Natural killer cell (primary cell): Measurements from ENCODE around the gene FBLIM1. TPM values are rescaled to one million over a fixed set of nuclear protein-coding genes. Genes with fewer than 3 reads are reported as not detected.

Experiments
- ATAC-seq, 3 donors: fragments of 150-1000 bp in 2 of 3; fragments of 200-7000 bp in 1 of 3; cut with Tn5 transposase; 1 replicate in 1 of 3; 2 replicates in 2 of 3; pipeline ENCODE4 v1.10.0; 2021; ENCODE audit warnings: mild to moderate bottlenecking in 2 of 3, moderate library complexity in 2 of 3
- DNase-seq, 2 donors: peaks; one replicate each; pipeline versions ENCODE4 v3.0.0 to v3.0.0-alpha.2; 2013 to 2021; ENCODE audit warnings: mixed read lengths in 1 of 2
- H3K27ac ChIP-seq: one replicate; pipeline ENCODE4 v1.5.1; 2013; ENCODE audit warnings: mild to moderate bottlenecking, low read length
- H3K27me3 ChIP-seq: one replicate; pipeline ENCODE4 v1.6.1; 2013; ENCODE audit warnings: low read length; ENCODE audit not compliant: control insufficient read depth, insufficient read depth
- H3K36me3 ChIP-seq: one replicate; pipeline ENCODE4 v1.6.1; 2013; ENCODE audit warnings: low read length; ENCODE audit not compliant: control insufficient read depth, insufficient read depth
- H3K4me1 ChIP-seq: one replicate; pipeline ENCODE4 v1.6.1; 2013; ENCODE audit warnings: low read length; ENCODE audit not compliant: control insufficient read depth, insufficient read depth
- H3K4me3 ChIP-seq: one replicate; pipeline ENCODE4 v1.5.1; 2013; ENCODE audit warnings: low read length
- H3K9me3 ChIP-seq: one replicate; pipeline ENCODE4 v1.6.1; 2013; ENCODE audit warnings: low read length; ENCODE audit not compliant: control insufficient read depth, insufficient read depth
- H3K27ac Mint-ChIP-seq, 2 donors: one replicate each; pipeline ENCODE4 v1.8.0; 2022; ENCODE audit warnings: mild to moderate bottlenecking in 2 of 2, mixed read lengths in 2 of 2, moderate library complexity in 1 of 2
- H3K27me3 Mint-ChIP-seq, 2 donors: one replicate each; pipeline ENCODE4 v1.8.0; 2022; ENCODE audit warnings: low read depth in 2 of 2, mixed read lengths in 2 of 2
- H3K36me3 Mint-ChIP-seq: one replicate; pipeline ENCODE4 v1.8.0; 2022; ENCODE audit warnings: mixed read lengths
- H3K4me1 Mint-ChIP-seq, 2 donors: one replicate each; pipeline ENCODE4 v1.8.0; 2022; ENCODE audit warnings: mixed read lengths in 2 of 2
- H3K4me3 Mint-ChIP-seq: one replicate; pipeline ENCODE4 v1.8.0; 2022; ENCODE audit warnings: mild to moderate bottlenecking, moderate library complexity, mixed read lengths
- H3K9me3 Mint-ChIP-seq, 2 donors: one replicate each; pipeline ENCODE4 v1.8.0; 2022; ENCODE audit warnings: mixed read lengths in 2 of 2
- WGBS: methylation state at CpG from one replicate; pipeline ENCODE4 v1.1.7; 2013; ENCODE audit warnings: missing lambda C conversion rate; ENCODE audit not compliant: insufficient coverage; 5-methylcytosine and 5-hydroxymethylcytosine counted together
- intact Hi-C: fragments of 100-400 bp; cut with micrococcal nuclease; formaldehyde crosslinking; loops from one replicate; pipeline ENCODE4 v1.14.2; 2022
- total RNA-seq, 4 donors: library from RNA; stranded (reverse); fragments of 120-200 nt in 1 of 4; gene quantifications; one replicate each; pipeline versions ENCODE4 v1.2.3 to v1.2.4, GENCODE V29; 2013 to 2022
- TF ChIP-seq, protein P1 (sequence below): fragments of 200-600 bp; IDR thresholded peaks from one replicate; pipeline ENCODE4 v1.8.0; 2022; ENCODE audit warnings: antibody characterized with exemption

Gene FBLIM1
- total RNA-seq, 3 donors from 2014 or later (not counting 1 experiment from before 2014, with no cell fraction given) = 0.39 TPM; not detected in 2

DNA sequence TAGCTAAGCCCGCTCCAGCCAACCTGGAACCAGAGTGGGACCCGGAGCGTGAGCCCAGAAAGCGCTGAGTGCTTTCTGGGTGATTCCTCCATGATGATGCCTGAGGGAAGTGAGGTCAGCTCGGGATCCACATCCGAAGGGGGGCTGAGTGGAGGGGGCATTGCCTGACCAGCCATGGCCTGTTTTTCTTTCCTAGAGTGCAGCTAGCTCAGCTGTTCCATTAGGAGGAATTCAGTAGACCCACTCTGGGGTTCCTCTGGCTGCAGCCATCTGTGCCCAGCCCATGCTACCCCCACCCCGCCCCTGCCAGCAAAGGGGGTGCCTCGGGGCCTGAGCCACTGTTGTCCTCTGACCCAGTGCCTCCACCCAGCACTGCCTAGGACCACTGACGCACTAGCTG, 32.1 kb upstream of the FBLIM1 start:
- H3K36me3 Mint-ChIP-seq = no peaks in the 10 kb centered on the region
- ATAC-seq (no peak), DNase-seq (no peak)
- no peaks in the 10 kb centered on the region for H3K4me1 Mint-ChIP-seq
- no peak overlapping the region for H3K27ac ChIP-seq
- H3K27me3 ChIP-seq = no peaks in the 10 kb centered on the region
- H3K9me3 ChIP-seq = no peaks in the 10 kb centered on the region
- H3K4me3 Mint-ChIP-seq = no peak overlapping the region
- intact Hi-C loops = no loop called here
- H3K4me3 ChIP-seq = no peak overlapping the region
- TF ChIP-seq, protein P1, sequence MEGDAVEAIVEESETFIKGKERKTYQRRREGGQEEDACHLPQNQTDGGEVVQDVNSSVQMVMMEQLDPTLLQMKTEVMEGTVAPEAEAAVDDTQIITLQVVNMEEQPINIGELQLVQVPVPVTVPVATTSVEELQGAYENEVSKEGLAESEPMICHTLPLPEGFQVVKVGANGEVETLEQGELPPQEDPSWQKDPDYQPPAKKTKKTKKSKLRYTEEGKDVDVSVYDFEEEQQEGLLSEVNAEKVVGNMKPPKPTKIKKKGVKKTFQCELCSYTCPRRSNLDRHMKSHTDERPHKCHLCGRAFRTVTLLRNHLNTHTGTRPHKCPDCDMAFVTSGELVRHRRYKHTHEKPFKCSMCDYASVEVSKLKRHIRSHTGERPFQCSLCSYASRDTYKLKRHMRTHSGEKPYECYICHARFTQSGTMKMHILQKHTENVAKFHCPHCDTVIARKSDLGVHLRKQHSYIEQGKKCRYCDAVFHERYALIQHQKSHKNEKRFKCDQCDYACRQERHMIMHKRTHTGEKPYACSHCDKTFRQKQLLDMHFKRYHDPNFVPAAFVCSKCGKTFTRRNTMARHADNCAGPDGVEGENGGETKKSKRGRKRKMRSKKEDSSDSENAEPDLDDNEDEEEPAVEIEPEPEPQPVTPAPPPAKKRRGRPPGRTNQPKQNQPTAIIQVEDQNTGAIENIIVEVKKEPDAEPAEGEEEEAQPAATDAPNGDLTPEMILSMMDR = no peak
- no peaks in the 10 kb centered on the region for H3K27me3 Mint-ChIP-seq
- 98% methylated on average over 9 of the region's 9 CpGs for WGBS
- H3K36me3 ChIP-seq = peaks cover 61% of the 10 kb centered on the region
- no peak overlapping the region for H3K27ac Mint-ChIP-seq
- no peaks in the 10 kb centered on the region for H3K4me1 ChIP-seq
- H3K9me3 Mint-ChIP-seq = no peaks in the 10 kb centered on the region

DNA sequence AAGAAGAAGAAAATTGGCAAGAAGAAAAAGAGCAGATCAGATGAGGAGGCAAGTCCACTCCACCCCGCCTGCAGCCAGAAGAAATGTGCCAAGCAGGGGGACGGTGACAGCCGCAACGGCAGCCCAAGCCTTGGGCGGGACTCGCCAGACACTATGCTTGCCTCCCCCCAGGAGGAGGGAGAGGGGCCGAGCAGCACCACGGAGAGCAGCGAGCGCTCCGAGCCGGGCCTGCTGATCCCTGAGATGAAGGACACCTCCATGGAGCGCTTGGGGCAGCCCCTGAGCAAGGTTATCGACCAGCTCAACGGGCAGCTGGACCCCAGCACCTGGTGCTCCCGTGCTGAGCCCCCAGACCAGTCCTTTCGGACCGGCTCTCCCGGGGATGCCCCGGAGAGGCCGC, 31.6 kb upstream of the FBLIM1 start:
- Histone ChIP-seq H3K27ac (no peak overlapping the region), H3K4me1 (no peaks in the 10 kb centered on the region), H3K9me3 (no peaks in the 10 kb centered on the region), H3K27me3 (no peaks in the 10 kb centered on the region), H3K4me3 (no peak overlapping the region), H3K36me3 (peaks cover 63% of the 10 kb centered on the region)
- WGBS = 97% methylated on average over 21 of the region's 21 CpGs
- ATAC-seq (no peak), DNase-seq (no peak)
- Mint-ChIP-seq H3K36me3 (no peaks in the 10 kb centered on the region), H3K27me3 (no peaks in the 10 kb centered on the region), H3K4me3 (no peak overlapping the region), H3K4me1 (no peaks in the 10 kb centered on the region), H3K27ac (no peak overlapping the region), H3K9me3 (no peaks in the 10 kb centered on the region)
- intact Hi-C loops = no loop called here
- TF ChIP-seq, protein P1 = no peak

- H3K36me3 ChIP-seq = peaks cover 66% of the 10 kb centered on the region
- H3K36me3 Mint-ChIP-seq = no peaks in the 10 kb centered on the region
Observed at GRCh38 chr1:15727424-15727823, 31.2 kb upstream of the FBLIM1 start.

More at GRCh38 chr1:15727424-15727823, 31.2 kb upstream of the FBLIM1 start:
- no peaks in the 10 kb centered on the region for H3K9me3 Mint-ChIP-seq
- H3K4me3 Mint-ChIP-seq = no peak overlapping the region
- ATAC-seq (no peak), DNase-seq (no peak)
- no peaks in the 10 kb centered on the region for H3K4me1 ChIP-seq
- 97% methylated on average over 13 of the region's 13 CpGs for WGBS
- no peaks in the 10 kb centered on the region for H3K27me3 ChIP-seq
- no peaks in the 10 kb centered on the region for H3K4me1 Mint-ChIP-seq
- no peaks in the 10 kb centered on the region for H3K27me3 Mint-ChIP-seq
- intact Hi-C loops = no loop called here
- H3K9me3 ChIP-seq = no peaks in the 10 kb centered on the region
- H3K4me3 ChIP-seq = no peak overlapping the region
- H3K27ac Mint-ChIP-seq = no peak overlapping the region
- no peak overlapping the region for H3K27ac ChIP-seq
- TF ChIP-seq, protein P1 = no peak
